HEK293T (cell line): Measurements from ENCODE around the gene OR3A2.

Experiments used
- ARNT ChIP-seq: fragments of 450-650 bp; IDR thresholded peaks from 2 replicates; pipeline ENCODE4 v1.6.1; 2017; ENCODE audit warnings: mild to moderate bottlenecking
- FOXK2 ChIP-seq: fragments of 450-650 bp; IDR thresholded peaks from 2 replicates; pipeline ENCODE4 v1.6.1; 2016; ENCODE audit warnings: mild to moderate bottlenecking
- L3MBTL2 ChIP-seq: fragments of 450-650 bp; conservative IDR thresholded peaks from 2 replicates; pipeline ENCODE4 v1.6.1; 2016; ENCODE audit warnings: mild to moderate bottlenecking
- NFRKB ChIP-seq: fragments of 450-650 bp; IDR thresholded peaks from 2 replicates; pipeline ENCODE4 v1.6.1; 2016; ENCODE audit warnings: mild to moderate bottlenecking, moderate library complexity
- SP1 ChIP-seq: fragments of 450-650 bp; IDR thresholded peaks from 2 replicates; pipeline ENCODE4 v1.6.1; 2017

DNA sequence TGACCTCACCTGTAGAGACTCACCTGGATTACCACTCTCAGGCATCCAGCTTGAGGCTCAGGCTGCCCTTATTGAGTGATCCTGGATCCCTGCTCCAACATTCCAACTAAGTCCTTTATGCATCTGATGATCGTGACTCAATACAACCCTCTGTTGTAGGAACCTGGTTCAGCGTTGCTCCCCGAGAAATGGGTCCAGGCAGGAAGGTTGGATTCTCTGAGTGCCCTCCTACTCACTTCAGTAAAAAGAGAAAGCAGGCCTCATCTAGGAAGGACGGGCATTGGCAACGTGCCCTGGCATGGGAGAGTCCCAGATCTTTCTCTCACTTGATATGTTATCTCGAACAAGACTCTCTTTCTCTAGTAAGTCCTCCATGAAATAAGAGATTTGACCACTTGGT is 87.8 kb downstream of the OR3A2 start, which contains the start of gene OR3A1:
- TF ChIP-seq FOXK2 (no peak), NFRKB (no peak), L3MBTL2 (no peak), ARNT (no peak), SP1 (no peak)
